ENCODE results near the gene NR1D2.

DNA sequence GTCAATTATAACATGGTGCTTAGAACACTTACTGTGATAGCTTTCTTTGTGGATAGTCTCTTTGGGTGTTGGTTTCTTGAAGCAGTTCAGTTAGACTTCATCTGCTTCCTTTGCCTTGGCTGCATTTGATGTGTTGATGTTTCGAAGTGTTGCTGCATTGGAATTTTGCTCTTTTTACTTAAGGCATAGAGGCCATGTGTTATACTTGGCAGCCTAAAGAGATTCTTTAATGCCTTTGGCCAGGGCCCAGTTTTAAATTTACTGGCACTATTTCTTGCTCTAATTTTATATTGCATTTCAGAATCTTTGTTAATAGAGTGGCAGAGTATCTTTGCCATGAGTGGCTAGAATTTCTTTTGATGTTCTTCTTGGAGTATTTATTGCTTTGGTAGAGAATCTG is 21.2 kb downstream of the NR1D2 start:
- TF ChIP-seq POLR2A (IDR thresholded peaks at IDR 0.05) (no peak), POLR2AphosphoS5 (IDR thresholded peaks at IDR 0.05) (no peak), EP300 (IDR thresholded peaks at IDR 0.05) (no peak)
- TF ChIP-seq, protein P1, sequence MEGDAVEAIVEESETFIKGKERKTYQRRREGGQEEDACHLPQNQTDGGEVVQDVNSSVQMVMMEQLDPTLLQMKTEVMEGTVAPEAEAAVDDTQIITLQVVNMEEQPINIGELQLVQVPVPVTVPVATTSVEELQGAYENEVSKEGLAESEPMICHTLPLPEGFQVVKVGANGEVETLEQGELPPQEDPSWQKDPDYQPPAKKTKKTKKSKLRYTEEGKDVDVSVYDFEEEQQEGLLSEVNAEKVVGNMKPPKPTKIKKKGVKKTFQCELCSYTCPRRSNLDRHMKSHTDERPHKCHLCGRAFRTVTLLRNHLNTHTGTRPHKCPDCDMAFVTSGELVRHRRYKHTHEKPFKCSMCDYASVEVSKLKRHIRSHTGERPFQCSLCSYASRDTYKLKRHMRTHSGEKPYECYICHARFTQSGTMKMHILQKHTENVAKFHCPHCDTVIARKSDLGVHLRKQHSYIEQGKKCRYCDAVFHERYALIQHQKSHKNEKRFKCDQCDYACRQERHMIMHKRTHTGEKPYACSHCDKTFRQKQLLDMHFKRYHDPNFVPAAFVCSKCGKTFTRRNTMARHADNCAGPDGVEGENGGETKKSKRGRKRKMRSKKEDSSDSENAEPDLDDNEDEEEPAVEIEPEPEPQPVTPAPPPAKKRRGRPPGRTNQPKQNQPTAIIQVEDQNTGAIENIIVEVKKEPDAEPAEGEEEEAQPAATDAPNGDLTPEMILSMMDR (IDR thresholded peaks at IDR 0.05), result no peak

Data from upper lobe of left lung (tissue), 4 donors.